HCT116 (cell line): ENCODE data around the gene TBK1. TPM values are rescaled to one million over a fixed set of nuclear protein-coding genes. Genes with fewer than 3 reads are reported as not detected.

Experiments
- ATAC-seq: fragments of 200-7000 bp; cut with Tn5 transposase; 2 replicates; pipeline ENCODE4 v1.9.1; 2020; ENCODE audit warnings: mild to moderate bottlenecking, moderate library complexity
- BruUV-seq: library from RNA; stranded (reverse); fragments of 400-500 nt; replicated peaks from 2 replicates; lab custom pipeline; 2021; lab: Mats Ljungman, UMichigan
- CTCF ChIA-PET: fragments of 300-600 bp; sonication (Branson Sonifier 250); formaldehyde crosslinking; loops from one replicate; lab custom pipeline; 2021; ENCODE audit warnings: antibody characterized with exemption; lab: Charles Lee
- POLR2A ChIA-PET: fragments of 300-600, 350-600 bp; sonication (Branson Sonifier 250); formaldehyde crosslinking; loops from one replicate; lab custom pipeline; 2021; ENCODE audit warnings: antibody characterized with exemption; lab: Charles Lee
- RAD21 ChIA-PET, 2 experiments: fragments of 300-600 bp; sonication (Branson Sonifier 250); formaldehyde crosslinking; loops; one replicate each; lab custom pipeline; 2023; ENCODE audit warnings: low total read pairs in 2 of 2; ENCODE audit not compliant: uncharacterized antibody in 2 of 2, unreplicated experiment in 2 of 2, low non-redundant PET in 1 of 2; lab: Charles Lee
- DNase-seq: peaks from one replicate; pipeline ENCODE4 v3.0.0-alpha.2; 2010; ENCODE audit warnings: low read depth, low spot score
- H2AFZ ChIP-seq: fragments of 200-600 bp; shearing (Covaris generic), sonication (generic); 2 replicates; pipeline ENCODE4 v1.6.1; 2017; ENCODE audit warnings: low read depth, mixed run types, mixed read lengths, antibody characterized with exemption, low read length; ENCODE audit not compliant: poor library complexity, severe bottlenecking
- H3K27ac ChIP-seq: 2 replicates; pipeline ENCODE4 v1.5.1; 2012; ENCODE audit warnings: low read depth, low read length
- H3K27me3 ChIP-seq: fragments of 200-600 bp; sonication (generic); 2 replicates; pipeline ENCODE4 v1.6.1; 2016; ENCODE audit warnings: mixed run types, low read length, mixed read lengths; ENCODE audit not compliant: insufficient read depth
- H3K36me3 ChIP-seq, 2 experiments: fragments of 200-500 bp in 1 of 2; fragments of 200-600 bp in 1 of 2; sonication (Bioruptor generic) in 1 of 2; sonication (generic) in 1 of 2; 2 replicates each; pipeline versions ENCODE4 v1.5.1 to v1.6.1; 2014 to 2016; ENCODE audit warnings: low read length in 2 of 2, inconsistent platforms in 1 of 2, mixed read lengths in 1 of 2, mixed run types in 1 of 2; ENCODE audit not compliant: insufficient read depth in 2 of 2, control insufficient read depth in 1 of 2
- H3K4me1 ChIP-seq, 2 experiments: fragments of 200-600 bp in 1 of 2; sonication (generic) in 1 of 2; 2 replicates each; pipeline versions ENCODE4 v1.5.1 to v1.6.1; 2012 to 2017; ENCODE audit warnings: low read length in 2 of 2, inconsistent platforms in 1 of 2, mild to moderate bottlenecking in 1 of 2, mixed read lengths in 1 of 2, mixed run types in 1 of 2, moderate library complexity in 1 of 2; ENCODE audit not compliant: insufficient read depth in 2 of 2, control insufficient read depth in 1 of 2
- H3K4me2 ChIP-seq: fragments of 200-600 bp; sonication (generic); 2 replicates; pipeline ENCODE4 v1.6.1; 2017; ENCODE audit warnings: mixed run types, low read length, mixed read lengths
- H3K4me3 ChIP-seq, 2 experiments: fragments of 200-600 bp in 1 of 2; sonication (generic) in 1 of 2; replicated peaks in 1 of 2; 2 replicates each; pipeline ENCODE4 v1.5.1; 2011 to 2016; ENCODE audit warnings: low read length in 2 of 2, control low read depth in 1 of 2, low read depth in 1 of 2, mild to moderate bottlenecking in 1 of 2, mixed read lengths in 1 of 2, mixed run types in 1 of 2
- H3K79me2 ChIP-seq: fragments of 200-600 bp; sonication (generic); 2 replicates; pipeline ENCODE4 v1.6.1; 2017; ENCODE audit warnings: mild to moderate bottlenecking, mixed run types, low read length, moderate library complexity, mixed read lengths; ENCODE audit not compliant: insufficient read depth
- H3K9ac ChIP-seq: fragments of 200-600 bp; sonication (generic); 2 replicates; pipeline ENCODE4 v1.6.1; 2016; ENCODE audit warnings: low read length, mixed read lengths
- H3K9me2 ChIP-seq: fragments of 200-600 bp; sonication (generic), shearing (Covaris generic); 2 replicates; pipeline ENCODE4 v1.6.1; 2017; ENCODE audit warnings: mixed run types, mild to moderate bottlenecking, moderate library complexity; ENCODE audit not compliant: insufficient read depth
- H3K9me3 ChIP-seq, 2 experiments: fragments of 200-500 bp in 1 of 2; fragments of 200-600 bp in 1 of 2; sonication (Bioruptor generic) in 1 of 2; sonication (generic) in 1 of 2; 2 replicates each; pipeline ENCODE4 v1.6.1; 2014 to 2017; ENCODE audit warnings: low read length in 2 of 2, mixed read lengths in 2 of 2, inconsistent platforms in 1 of 2, low read depth in 1 of 2, mild to moderate bottlenecking in 1 of 2, mixed run types in 1 of 2, moderate library complexity in 1 of 2; ENCODE audit not compliant: control insufficient read depth in 1 of 2, insufficient read depth in 1 of 2
- H4K20me1 ChIP-seq: fragments of 200-600 bp; sonication (generic), shearing (Covaris generic); 2 replicates; pipeline ENCODE4 v1.6.1; 2017; ENCODE audit warnings: mixed run types, mild to moderate bottlenecking, moderate library complexity; ENCODE audit not compliant: insufficient read depth
- EGR1 ChIP-seq: IDR thresholded peaks from 2 replicates; pipeline ENCODE4 v1.6.1; 2012; ENCODE audit warnings: low read depth
- ELF1 ChIP-seq: IDR thresholded peaks from 2 replicates; pipeline ENCODE4 v1.6.1; 2012; ENCODE audit warnings: low read depth, borderline replicate concordance
- EZH2 ChIP-seq: fragments of 200-600 bp; sonication (generic); IDR thresholded peaks from 2 replicates; pipeline ENCODE4 v1.6.1; 2017; ENCODE audit warnings: antibody characterized with exemption, mixed run types
- EZH2phosphoT487 ChIP-seq: fragments of 200-600 bp; IDR thresholded peaks from 2 replicates; pipeline ENCODE4 v1.6.1; 2018; ENCODE audit warnings: antibody characterized with exemption, borderline replicate concordance
- FOSL1 ChIP-seq: IDR thresholded peaks from 2 replicates; pipeline ENCODE4 v1.6.1; 2012; ENCODE audit warnings: low read depth
- POLR2A ChIP-seq: IDR thresholded peaks from 2 replicates; pipeline ENCODE4 v1.7.0; 2011; ENCODE audit warnings: borderline replicate concordance; ENCODE audit not compliant: insufficient read depth, insufficient read length; ENCODE audit errors: extremely low read depth
- SP1 ChIP-seq: IDR thresholded peaks from 2 replicates; pipeline ENCODE4 v1.6.1; 2012; ENCODE audit warnings: low read depth
- ZFX ChIP-seq: fragments of 450-650 bp; IDR thresholded peaks from 2 replicates; pipeline ENCODE4 v1.6.1; 2017
- ZNF274 ChIP-seq: fragments of 200-500 bp; sonication (Bioruptor generic); IDR thresholded peaks from 2 replicates; pipeline ENCODE4 v1.6.1; 2014; ENCODE audit warnings: mild to moderate bottlenecking, low read depth, low read length, inconsistent platforms
- intact Hi-C: fragments of 100-400 bp; cut with micrococcal nuclease; formaldehyde crosslinking; loops from 2 replicates; pipeline ENCODE4 v1.10.0; 2022
- total RNA-seq: library from RNA; stranded (reverse); gene quantifications from one replicate; pipeline ENCODE4 v1.2.1, GENCODE V29; 2021; ENCODE audit not compliant: unreplicated experiment
- TF ChIP-seq, protein P1 (sequence below): IDR thresholded peaks from 2 replicates; pipeline ENCODE4 v1.6.1; 2012
- TF ChIP-seq, protein P2 (sequence below), 3 experiments: fragments of 200-600 bp in 1 of 3; sonication (generic) in 1 of 3; IDR thresholded peaks in 2 of 3; conservative IDR thresholded peaks in 1 of 3; 2 replicates each; pipeline ENCODE4 v1.5.1; 2012 to 2017; ENCODE audit warnings: low read depth in 2 of 3, low read length in 2 of 3, antibody characterized with exemption in 1 of 3, borderline replicate concordance in 1 of 3, control low read depth in 1 of 3, mild to moderate bottlenecking in 1 of 3, mixed read lengths in 1 of 3, mixed run types in 1 of 3, moderate library complexity in 1 of 3; ENCODE audit not compliant: insufficient read depth in 1 of 3
- TF ChIP-seq, protein P3 (sequence below): IDR thresholded peaks from 2 replicates; pipeline ENCODE4 v1.6.1; 2012; ENCODE audit warnings: low read depth

TBK1 gene
- total RNA-seq, 1 experiment from 2014 or later = 27.0 TPM

DNA sequence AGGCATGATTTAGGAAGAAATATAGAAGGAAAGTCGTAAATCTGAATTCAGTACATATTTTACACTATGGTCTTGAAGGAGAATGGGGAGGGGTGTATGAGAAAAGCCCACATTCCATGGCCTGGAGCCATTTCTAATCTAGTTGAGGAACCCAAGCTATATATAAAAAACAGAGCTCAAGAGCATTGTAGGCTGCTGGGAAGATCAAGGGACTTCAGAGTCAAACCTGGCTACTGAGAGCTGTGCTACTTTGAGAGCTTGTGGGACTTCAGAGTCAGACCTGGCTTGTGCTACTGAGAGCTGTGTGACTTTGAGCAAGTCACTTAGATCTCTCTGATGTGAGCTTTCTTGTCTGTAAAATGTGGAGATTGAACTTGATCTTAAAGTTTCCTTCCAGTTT is 58.7 kb downstream of the TBK1 start:
- POLR2A ChIA-PET = no interaction called here
- intact Hi-C loops = no loop called here
- H3K4me1 ChIP-seq = no peaks in the 10 kb centered on the region
- no peak overlapping the region for H2AFZ ChIP-seq
- TF ChIP-seq EZH2phosphoT487 = no peak
- TF ChIP-seq EGR1 = no peak
- TF ChIP-seq EZH2 = no peak
- TF ChIP-seq POLR2A = no peak
- TF ChIP-seq, protein P1, sequence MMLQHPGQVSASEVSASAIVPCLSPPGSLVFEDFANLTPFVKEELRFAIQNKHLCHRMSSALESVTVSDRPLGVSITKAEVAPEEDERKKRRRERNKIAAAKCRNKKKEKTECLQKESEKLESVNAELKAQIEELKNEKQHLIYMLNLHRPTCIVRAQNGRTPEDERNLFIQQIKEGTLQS = no peak
- no peak for TF ChIP-seq ZNF274
- TF ChIP-seq, protein P2, sequence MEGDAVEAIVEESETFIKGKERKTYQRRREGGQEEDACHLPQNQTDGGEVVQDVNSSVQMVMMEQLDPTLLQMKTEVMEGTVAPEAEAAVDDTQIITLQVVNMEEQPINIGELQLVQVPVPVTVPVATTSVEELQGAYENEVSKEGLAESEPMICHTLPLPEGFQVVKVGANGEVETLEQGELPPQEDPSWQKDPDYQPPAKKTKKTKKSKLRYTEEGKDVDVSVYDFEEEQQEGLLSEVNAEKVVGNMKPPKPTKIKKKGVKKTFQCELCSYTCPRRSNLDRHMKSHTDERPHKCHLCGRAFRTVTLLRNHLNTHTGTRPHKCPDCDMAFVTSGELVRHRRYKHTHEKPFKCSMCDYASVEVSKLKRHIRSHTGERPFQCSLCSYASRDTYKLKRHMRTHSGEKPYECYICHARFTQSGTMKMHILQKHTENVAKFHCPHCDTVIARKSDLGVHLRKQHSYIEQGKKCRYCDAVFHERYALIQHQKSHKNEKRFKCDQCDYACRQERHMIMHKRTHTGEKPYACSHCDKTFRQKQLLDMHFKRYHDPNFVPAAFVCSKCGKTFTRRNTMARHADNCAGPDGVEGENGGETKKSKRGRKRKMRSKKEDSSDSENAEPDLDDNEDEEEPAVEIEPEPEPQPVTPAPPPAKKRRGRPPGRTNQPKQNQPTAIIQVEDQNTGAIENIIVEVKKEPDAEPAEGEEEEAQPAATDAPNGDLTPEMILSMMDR (IDR thresholded peaks at IDR 0.05 in 2 of 3, conservative IDR thresholded peaks at IDR 0.05 in 1 of 3; ENCODE audit: borderline replicate concordance in 1 of 3, insufficient read depth in 1 of 3, low read depth in 2 of 3, low read length in 2 of 3) = no peak
- no peak for TF ChIP-seq ELF1
- TF ChIP-seq, protein P3, sequence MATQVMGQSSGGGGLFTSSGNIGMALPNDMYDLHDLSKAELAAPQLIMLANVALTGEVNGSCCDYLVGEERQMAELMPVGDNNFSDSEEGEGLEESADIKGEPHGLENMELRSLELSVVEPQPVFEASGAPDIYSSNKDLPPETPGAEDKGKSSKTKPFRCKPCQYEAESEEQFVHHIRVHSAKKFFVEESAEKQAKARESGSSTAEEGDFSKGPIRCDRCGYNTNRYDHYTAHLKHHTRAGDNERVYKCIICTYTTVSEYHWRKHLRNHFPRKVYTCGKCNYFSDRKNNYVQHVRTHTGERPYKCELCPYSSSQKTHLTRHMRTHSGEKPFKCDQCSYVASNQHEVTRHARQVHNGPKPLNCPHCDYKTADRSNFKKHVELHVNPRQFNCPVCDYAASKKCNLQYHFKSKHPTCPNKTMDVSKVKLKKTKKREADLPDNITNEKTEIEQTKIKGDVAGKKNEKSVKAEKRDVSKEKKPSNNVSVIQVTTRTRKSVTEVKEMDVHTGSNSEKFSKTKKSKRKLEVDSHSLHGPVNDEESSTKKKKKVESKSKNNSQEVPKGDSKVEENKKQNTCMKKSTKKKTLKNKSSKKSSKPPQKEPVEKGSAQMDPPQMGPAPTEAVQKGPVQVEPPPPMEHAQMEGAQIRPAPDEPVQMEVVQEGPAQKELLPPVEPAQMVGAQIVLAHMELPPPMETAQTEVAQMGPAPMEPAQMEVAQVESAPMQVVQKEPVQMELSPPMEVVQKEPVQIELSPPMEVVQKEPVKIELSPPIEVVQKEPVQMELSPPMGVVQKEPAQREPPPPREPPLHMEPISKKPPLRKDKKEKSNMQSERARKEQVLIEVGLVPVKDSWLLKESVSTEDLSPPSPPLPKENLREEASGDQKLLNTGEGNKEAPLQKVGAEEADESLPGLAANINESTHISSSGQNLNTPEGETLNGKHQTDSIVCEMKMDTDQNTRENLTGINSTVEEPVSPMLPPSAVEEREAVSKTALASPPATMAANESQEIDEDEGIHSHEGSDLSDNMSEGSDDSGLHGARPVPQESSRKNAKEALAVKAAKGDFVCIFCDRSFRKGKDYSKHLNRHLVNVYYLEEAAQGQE = no peak
- TF ChIP-seq ZFX = no peak
- TF ChIP-seq FOSL1 = no peak
- no peak for TF ChIP-seq SP1
- H3K27ac ChIP-seq = no peak overlapping the region
- no peak for DNase-seq
- H3K4me2 ChIP-seq = no peak overlapping the region
- ATAC-seq = no peak
- no peak overlapping the region for H3K9ac ChIP-seq
- H3K36me3 ChIP-seq = no peaks in the 10 kb centered on the region
- CTCF ChIA-PET = no interaction called here
- H3K9me3 ChIP-seq = no peaks in the 10 kb centered on the region
- no peaks in the 10 kb centered on the region for H3K27me3 ChIP-seq
- no peaks in the 10 kb centered on the region for H4K20me1 ChIP-seq
- RAD21 ChIA-PET = no interaction called here
- H3K79me2 ChIP-seq = no peaks in the 10 kb centered on the region
- no peaks in the 10 kb centered on the region for H3K9me2 ChIP-seq
- H3K4me3 ChIP-seq = no peak overlapping the region
- BruUV-seq = no TSS peak
